ENCODE data around the gene TUBB2A.
A peak's percentile ranks its signal among the peaks of the same experiment; 100 is the strongest.
"Not testable (repeated sequence)": the region's sequence is repeated elsewhere in the genome, so short reads cannot be mapped to it uniquely, and the experiment has no call there.

TUBB2A gene

GRCh38 chr6:3157131-3157933 lies at the start of gene TUBB2A:
TUBB2A (minus strand) TSS chr6:3157544; CDS start chr6:3157463, 81 bp downstream.
- DNase-seq (ENCODE audit: low read depth) = peak; percentile 81

DNA sequence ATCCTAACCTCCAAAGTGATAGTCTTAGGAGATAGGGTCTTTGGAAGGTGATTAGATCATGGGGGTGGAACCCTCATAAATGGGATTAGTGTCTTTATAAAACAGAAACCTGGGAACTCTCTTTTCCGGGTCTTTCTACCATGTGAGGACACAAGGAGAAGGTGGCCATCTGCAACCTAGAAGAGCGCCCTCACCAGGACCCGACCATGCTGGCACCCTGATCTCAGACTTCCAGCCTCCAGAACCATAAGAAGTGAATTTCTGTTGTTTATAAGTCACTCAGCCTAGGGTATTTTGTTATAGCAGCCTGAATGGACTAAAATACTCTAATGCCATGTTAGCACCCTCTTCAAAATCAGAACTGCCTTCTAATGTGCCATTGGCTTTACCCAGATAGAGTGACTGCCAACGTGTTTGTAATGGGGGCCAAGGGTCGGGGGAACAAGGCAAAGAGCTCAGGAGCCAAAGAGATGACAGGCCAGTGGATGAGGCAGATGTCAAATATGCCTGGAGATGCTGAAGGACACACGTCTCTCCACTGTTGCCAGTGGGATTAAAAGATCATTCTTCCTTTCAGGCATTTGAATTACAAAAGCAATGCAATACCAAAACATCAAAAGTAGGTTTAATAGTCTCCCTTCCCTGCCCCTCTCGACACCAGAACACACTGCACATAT lies 49.1 kb upstream of the TUBB2A start:
- DNase-seq (ENCODE audit: low read depth) = no peak

DNA sequence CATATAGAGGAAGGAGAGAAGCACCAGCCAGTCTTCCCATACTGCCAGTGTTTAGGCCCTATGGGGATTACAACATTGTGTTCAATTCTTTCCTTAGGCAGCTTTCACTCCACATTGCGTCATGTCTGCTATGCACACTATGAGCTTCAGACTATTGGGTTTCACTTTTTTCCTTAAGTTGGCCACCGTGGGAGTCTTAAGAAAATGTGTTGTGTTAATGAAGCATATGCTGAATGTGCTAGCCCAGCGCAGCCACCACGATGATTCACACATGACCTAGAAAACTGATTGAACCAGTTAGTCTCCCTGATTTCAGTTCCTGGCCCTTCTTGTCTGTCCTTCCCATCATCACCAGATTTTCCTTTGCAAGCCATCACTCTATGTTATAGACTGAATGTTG lies 48.6 kb upstream of the TUBB2A start:
- DNase-seq (ENCODE audit: low read depth) = no peak

DNA sequence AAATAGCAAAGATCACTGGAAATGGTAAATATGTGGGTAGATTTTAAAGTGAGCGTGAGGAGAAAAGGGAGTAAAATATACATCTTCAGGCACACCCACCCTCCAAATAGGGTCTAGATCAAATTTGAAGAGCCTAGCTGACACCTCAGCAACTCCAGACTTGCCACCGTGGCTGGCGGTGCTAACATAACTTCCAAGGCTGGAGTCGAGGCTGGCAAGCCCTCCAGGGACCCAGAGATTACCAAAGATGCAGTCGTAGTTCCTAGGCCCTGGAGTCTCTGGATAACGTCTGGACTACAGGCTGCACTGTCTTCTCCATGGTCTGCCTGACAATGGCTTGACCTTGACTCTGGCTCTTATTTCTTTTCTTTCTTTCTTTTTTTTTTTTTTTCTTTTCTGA lies 47.6 kb upstream of the TUBB2A start:
- DNase-seq (ENCODE audit: low read depth) = no peak

DNA sequence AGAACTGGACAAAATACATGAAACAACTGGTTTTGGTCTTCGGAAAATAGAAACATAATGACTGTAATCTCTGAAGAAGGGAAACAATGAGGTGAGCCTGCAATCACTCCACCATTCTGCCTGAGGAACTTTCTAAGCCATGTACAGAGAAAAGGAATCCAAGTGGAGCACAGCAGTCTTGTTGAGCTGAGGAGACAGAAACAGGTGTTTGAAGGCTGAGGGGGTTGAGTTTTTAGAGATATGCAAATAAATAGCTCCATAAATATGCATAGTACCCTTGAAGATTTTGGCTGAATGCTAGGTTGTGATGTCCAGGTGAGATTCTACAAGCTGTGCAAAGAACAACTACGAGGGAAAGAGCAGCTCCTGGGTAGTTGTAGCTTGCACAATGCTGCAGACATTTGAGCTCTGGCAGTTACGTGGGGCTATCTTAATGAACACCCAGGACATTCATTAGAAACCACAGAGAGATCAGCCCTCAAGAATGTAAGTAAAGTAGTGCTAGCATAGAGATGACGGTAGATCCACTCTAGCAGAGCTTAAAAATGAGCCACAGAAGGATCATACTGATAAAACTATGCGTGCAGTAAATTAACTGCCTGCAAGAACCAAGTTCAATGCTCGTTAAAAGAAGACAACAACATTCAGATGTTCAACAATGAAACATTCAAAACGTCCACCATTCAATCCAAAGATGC lies 45.8 kb upstream of the TUBB2A start:
- DNase-seq (ENCODE audit: low read depth) = no peak

- no peak for DNase-seq (ENCODE audit: low read depth)
Measured at GRCh38 chr6:3201388-3201787, 44.0 kb upstream of the TUBB2A start.

DNA sequence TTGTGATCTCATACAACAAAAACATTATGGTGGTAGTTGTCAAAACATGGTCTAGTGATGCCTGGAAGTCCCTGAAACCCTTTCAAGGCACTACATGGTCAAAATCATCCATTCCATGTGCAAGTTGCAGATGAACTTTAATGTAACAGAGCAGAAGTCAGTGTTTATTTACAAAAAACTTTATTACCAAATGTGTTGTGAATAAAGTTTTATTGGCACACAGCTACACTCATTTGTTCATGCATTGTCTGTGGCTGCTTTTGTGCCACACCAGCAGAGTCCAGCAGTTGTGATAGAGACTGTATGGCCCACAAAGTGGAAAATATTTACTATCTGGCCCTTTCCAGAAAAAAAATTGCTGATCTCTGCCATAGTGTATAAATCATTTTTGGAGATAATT lies 43.3 kb upstream of the TUBB2A start:
- DNase-seq (ENCODE audit: low read depth) = no peak

GRCh38 chr6:3199382-3199781 lies 42.0 kb upstream of the TUBB2A start:
- no peak for DNase-seq (ENCODE audit: low read depth)

- DNase-seq (ENCODE audit: low read depth) = not testable (repeated sequence)
Measured at GRCh38 chr6:3197734-3198133, 40.4 kb upstream of the TUBB2A start.

- no peak for DNase-seq (ENCODE audit: low read depth)
Measured at GRCh38 chr6:3196770-3197169, 39.4 kb upstream of the TUBB2A start.

DNA sequence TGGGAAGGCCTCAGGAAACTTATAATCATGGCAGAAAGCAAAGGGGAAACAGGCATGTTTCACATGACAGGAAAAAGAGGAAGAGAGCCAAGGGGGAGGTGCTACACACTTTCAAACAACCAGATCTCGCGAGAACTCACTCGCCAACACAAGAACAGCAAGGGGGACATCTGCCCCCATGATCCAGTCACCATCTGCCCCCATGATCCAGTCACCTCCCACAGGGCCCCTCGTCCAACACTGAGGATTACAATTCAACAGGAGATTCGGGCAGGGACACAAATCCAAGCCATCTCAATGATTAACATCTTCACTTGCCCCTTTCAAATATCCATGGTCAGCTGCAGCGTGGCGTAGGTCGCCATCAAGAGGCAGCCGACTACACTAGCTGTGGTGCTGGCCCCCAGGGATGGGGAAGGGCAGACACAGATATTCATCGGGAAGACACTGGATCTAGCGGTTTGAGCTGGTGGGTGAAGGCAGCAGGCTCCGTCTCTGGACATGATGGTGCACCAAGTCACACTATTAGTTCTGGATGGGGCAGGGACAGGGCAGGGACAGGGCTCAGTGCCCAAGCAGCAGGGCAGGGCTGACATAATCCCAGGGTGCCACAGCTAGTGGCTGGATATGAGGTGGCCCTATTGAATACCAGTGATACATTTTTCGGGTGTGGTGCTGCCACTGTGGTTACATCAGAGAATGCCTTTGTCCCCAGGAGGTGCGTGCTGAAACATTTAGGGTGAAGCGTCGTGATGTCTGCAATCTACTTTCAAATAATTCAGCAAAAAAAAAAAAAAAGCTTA lies 38.6 kb upstream of the TUBB2A start:
- no peak for DNase-seq (ENCODE audit: low read depth)

- DNase-seq (ENCODE audit: low read depth) = no peak
Measured at GRCh38 chr6:3195420-3195694, 38.0 kb upstream of the TUBB2A start.

DNA sequence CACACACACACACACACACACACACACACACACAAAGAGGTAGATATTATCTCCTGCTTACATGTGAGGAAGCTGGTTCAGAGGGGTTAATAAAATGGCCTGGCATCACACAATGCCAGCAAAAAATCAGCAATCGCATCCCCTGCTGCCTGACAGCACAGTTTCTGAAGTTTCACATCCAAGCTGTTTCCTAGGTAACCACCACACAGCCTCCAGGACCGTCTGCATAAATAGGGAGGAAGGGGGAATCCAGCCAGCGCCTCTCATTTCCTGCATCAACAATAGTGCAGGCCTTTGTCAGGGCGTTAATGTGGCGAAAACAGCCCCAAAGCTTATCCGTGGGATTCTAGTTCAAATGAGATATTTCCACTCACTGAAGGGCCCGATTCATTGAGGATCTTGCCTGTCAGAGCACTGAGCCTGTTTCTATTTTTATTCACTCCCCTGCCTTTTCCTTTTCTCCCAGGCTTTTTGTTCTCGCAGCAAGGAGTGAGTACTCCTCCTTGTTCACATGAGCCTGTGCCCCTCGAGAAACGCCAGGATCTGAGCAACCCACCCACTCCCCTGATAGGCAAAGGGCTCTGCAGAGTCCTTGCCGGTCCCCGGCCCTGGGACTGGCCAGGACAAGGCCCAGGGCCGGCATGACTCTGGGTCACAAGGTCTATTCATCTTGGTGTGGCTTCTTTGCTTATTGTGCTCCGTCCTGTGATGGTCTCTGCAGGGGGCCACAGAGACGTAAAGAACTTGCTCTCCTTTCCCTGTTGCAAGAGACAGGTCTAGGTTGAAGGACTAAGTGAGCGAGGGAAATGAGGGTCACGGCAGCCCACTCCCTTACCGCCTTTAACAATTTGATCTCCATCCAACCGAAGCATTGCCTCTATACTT lies 37.4 kb upstream of the TUBB2A start:
- no peak for DNase-seq (ENCODE audit: low read depth)

GRCh38 chr6:3193102-3193849 lies 35.9 kb upstream of the TUBB2A start:
- DNase-seq (ENCODE audit: low read depth) = no peak

DNA sequence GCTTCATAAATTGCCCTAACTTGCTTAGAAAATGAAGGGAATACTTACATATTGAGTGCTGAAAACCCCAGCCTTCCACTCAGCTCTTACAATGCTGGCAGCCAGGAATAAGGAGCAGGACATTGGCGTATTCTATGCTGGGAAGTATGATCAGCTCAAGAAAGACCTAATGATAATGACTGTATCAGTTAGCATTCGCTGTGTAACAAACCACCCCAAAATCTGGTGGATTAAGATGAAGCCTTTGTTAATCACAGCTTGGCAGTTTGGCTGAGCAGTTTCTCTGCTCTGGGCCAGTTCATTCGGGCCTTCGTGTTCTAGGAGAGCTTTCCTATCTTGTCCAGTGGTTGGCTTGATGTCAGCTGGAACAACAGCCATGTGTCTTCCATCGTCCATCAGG lies 33.4 kb upstream of the TUBB2A start:
- no peak for DNase-seq (ENCODE audit: low read depth)

DNA sequence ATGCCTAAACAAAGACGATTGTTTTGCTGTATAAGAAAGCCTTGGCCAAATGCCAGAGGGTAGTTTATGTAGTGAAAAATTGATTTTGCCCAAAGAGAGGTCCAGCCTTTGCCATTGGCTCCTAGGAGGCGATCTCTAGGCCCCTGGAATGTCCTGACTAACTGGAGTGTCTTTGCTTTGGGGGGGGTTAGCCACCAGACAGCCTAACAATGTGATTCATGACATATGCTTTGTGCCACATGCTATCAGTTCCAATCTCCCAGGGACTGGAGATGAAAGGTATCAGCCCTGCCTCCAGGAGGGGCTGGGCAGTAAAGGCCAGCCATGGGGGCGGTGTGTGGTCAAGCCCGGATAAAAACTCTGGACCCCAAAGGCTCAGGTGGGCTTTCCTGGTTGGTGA lies 32.7 kb upstream of the TUBB2A start:
- no peak for DNase-seq (ENCODE audit: low read depth)

DNA sequence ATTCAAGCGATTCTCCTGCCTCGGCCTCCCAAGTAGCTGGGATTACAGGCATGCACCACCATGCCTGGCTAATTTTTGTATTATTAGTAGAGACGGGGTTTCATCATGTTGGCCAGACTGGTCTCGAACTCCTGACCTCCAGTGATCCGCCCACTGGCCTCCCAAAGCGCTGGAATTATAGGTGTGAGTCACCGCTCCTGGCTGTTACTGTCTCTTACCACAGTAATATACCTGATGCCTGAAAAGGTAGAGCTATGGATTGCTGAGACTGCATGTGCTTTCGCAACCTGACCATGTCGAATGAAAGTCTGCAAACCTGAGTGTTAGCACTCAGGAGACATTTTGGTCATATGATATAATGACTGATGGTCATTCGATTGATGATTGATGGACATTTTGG lies 31.8 kb upstream of the TUBB2A start:
- DNase-seq (ENCODE audit: low read depth) = not testable (repeated sequence)

DNA sequence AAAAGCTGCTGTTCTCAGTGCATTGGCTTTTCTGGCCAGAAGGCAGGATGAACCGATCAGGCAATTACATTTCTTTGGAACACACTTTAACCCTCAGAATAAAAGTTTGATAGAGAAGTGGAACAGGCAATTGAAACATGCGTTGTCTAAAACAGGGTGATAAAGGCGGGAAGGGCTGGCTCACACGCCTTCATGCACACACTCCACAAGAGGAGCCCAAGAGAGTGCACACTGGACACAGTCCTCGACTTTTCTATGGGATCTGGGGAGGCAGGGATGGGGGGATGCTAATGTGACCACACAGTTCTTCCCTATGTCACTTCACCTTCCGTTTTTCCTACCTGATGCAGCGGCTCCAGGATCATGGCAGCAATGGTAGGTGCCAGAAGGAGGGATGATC lies 30.9 kb upstream of the TUBB2A start:
- DNase-seq (ENCODE audit: low read depth) = no peak

DNA sequence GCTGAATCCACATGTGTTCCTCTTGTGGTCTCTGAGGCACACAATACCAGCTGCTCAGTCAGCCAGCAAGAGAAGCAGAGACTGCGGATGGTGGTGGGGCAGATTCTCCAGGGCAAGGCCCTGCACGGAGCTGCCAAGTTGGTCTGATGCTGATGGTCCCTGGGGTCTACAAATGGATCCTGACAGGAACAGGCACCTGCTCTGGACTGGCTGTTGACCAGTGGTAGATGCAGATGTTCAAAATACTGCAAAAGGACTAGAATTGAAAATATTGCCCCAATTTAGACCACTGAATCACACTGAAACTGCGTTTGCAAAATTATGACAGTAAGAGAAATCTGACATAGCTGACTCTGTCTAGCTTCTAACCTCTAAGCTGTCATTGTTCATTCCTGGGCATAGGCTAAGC lies 29.6 kb upstream of the TUBB2A start:
- no peak for DNase-seq (ENCODE audit: low read depth)

DNA sequence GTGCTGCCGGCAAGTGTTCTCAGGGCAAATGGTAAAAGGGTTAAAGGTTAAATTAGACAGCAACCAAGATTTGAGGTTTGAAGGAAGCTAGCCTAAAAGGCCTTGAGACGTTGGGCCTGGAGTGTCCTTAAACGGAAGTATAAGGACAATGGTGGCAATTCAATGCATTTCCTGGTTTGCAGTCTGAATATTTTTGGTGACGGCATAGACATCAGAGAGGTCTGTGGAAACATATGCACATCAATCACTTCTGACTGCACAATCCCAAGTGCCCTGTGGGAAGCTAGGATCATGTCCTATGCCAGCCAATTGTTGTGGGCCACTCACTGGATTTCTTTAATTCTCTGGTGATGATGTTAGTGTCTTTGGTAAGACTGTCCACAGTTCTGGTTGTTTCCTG lies 25.7 kb upstream of the TUBB2A start:
- DNase-seq (ENCODE audit: low read depth) = no peak

- no peak for DNase-seq (ENCODE audit: low read depth)
Measured at GRCh38 chr6:3181105-3181504, 23.8 kb upstream of the TUBB2A start.

Measured in stimulated activated CD8-positive, alpha-beta memory T cell treated with anti-CD3 and anti-CD28 coated beads, Interleukin-12 subunit alpha, Interleukin-12 subunit beta, amount 100 ng/mL, for 4 hours (primary cell).